ENCODE measurements around the gene POP4. TPM values are rescaled to one million over a fixed set of nuclear protein-coding genes. Genes with fewer than 3 reads are reported as not detected.

Gene POP4
- total and polyA plus RNA-seq, 2 donors (not counting 3 experiments of a cell fraction or from before 2014, with no cell fraction given): 56.2 to 64.4 TPM

- DNase-seq (ENCODE audit: low read depth, low spot score): no peak
- no peaks in the 10 kb centered on the region for H3K36me3 ChIP-seq (ENCODE audit: control insufficient read depth in 2 of 2, extremely low read depth in 1 of 2, insufficient read depth in 2 of 2, low read length in 2 of 2)
- no peak for FAIRE-seq
- TF ChIP-seq JUN (IDR thresholded peaks at IDR 0.05; ENCODE audit: borderline replicate concordance, insufficient read depth, insufficient read length, low read depth) (no peak), POLR2AphosphoS5 (IDR thresholded peaks at IDR 0.05; ENCODE audit: insufficient read depth, low read depth, low read length) (no peak), GATA2 (IDR thresholded peaks at IDR 0.05; ENCODE audit: insufficient read depth, insufficient read length, low read depth, low read length) (no peak), POLR2A (IDR thresholded peaks at IDR 0.05; ENCODE audit: low read depth, low read length) (no peak), MYC (IDR thresholded peaks at IDR 0.05; ENCODE audit: low read depth, low read length) (no peak), EZH2 (IDR thresholded peaks at IDR 0.05; ENCODE audit: borderline replicate concordance, low read depth, low read length, severe bottlenecking) (no peak), FOS (IDR thresholded peaks at IDR 0.05; ENCODE audit: borderline replicate concordance, insufficient read depth, low read length) (no peak)
- TF ChIP-seq, protein P1, sequence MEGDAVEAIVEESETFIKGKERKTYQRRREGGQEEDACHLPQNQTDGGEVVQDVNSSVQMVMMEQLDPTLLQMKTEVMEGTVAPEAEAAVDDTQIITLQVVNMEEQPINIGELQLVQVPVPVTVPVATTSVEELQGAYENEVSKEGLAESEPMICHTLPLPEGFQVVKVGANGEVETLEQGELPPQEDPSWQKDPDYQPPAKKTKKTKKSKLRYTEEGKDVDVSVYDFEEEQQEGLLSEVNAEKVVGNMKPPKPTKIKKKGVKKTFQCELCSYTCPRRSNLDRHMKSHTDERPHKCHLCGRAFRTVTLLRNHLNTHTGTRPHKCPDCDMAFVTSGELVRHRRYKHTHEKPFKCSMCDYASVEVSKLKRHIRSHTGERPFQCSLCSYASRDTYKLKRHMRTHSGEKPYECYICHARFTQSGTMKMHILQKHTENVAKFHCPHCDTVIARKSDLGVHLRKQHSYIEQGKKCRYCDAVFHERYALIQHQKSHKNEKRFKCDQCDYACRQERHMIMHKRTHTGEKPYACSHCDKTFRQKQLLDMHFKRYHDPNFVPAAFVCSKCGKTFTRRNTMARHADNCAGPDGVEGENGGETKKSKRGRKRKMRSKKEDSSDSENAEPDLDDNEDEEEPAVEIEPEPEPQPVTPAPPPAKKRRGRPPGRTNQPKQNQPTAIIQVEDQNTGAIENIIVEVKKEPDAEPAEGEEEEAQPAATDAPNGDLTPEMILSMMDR (IDR thresholded peaks at IDR 0.05; ENCODE audit: extremely low read depth in 1 of 2, insufficient read depth in 1 of 2, low read depth in 1 of 2, low read length in 2 of 2): no peak
- TF ChIP-seq, protein P2, sequence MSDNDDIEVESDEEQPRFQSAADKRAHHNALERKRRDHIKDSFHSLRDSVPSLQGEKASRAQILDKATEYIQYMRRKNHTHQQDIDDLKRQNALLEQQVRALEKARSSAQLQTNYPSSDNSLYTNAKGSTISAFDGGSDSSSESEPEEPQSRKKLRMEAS (IDR thresholded peaks at IDR 0.05; ENCODE audit: insufficient read depth, insufficient read length): no peak
- no peaks in the 10 kb centered on the region for H3K79me2 ChIP-seq (ENCODE audit: control insufficient read depth, insufficient read depth, low read length)
- no peaks in the 10 kb centered on the region for H4K20me1 ChIP-seq (replicated peaks; ENCODE audit: control insufficient read depth, extremely low read depth, insufficient read depth, low read length)
- peaks cover 0 to 3% of the 10 kb centered on the region in 2 experiments for H3K27me3 ChIP-seq (ENCODE audit: control insufficient read depth in 2 of 2, insufficient read depth in 2 of 2, low read length in 2 of 2)
- no peak overlapping the region for H3K27ac ChIP-seq (ENCODE audit: insufficient read depth, low read depth, low read length)
- H3K4me2 ChIP-seq (ENCODE audit: insufficient read depth, low read length): no peak overlapping the region
- BruUV-seq (replicated peaks): no TSS peak
- dilution Hi-C loops (cut with MboI; ENCODE audit: extremely low pct_ligation_motif_present, low sequenced_read_pairs) (no loop called here), intact Hi-C loops (cut with micrococcal nuclease) (no loop called here)
- POLR2A ChIA-PET: no interaction called here
- no peaks in the 10 kb centered on the region for H3K4me1 ChIP-seq (ENCODE audit: control insufficient read depth, extremely low read depth, insufficient read depth, low read length)
- CTCF ChIA-PET: interaction anchor here (1.3 to 1.4 kb wide), 2 partner anchors 19 to 71 kb away, joined by 3 to 4 read pairs; partner anchors contain the start of gene PLEKHF1
- H3K9me1 ChIP-seq (replicated peaks; ENCODE audit: control insufficient read depth, extremely low read depth, insufficient read depth, low read length): no peaks in the 10 kb centered on the region
- no peak overlapping the region for H2AFZ ChIP-seq (ENCODE audit: low read depth, low read length)
- H3K9me3 ChIP-seq (replicated peaks; ENCODE audit: control insufficient read depth, insufficient read depth, low read length): no peaks in the 10 kb centered on the region
- no peak overlapping the region for H3K9ac ChIP-seq (replicated peaks; ENCODE audit: extremely low read depth, insufficient read depth, low read length)
- H3K4me3 ChIP-seq (replicated peaks in 1 of 3; ENCODE audit: insufficient read depth in 1 of 3, low read depth in 1 of 3, low read length in 3 of 3): no peak overlapping the region
These were observed 39.4 kb downstream of the POP4 start for GRCh38 chr19:29645491-29645867.
